ENCODE measurements around the gene SELENOK. TPM values are rescaled to one million over a fixed set of nuclear protein-coding genes. Genes with fewer than 3 reads are reported as not detected.

SELENOK gene
- total and polyA plus RNA-seq, 2 of the 13 experiments (the other 11 are each of a cell fraction or from before 2014, with no cell fraction given), result 67.0 to 81.0 TPM

- TF ChIP-seq BATF2 (CRISPR knock-in tag; IDR thresholded peaks at IDR 0.05) (0 out of 2 replicates have a peak, but pooled peaks have one; percentile 53), ZBTB21 (CRISPR knock-in tag; IDR thresholded peaks at IDR 0.05) (peak; percentile 98), MEIS1 (CRISPR knock-in tag; IDR thresholded peaks at IDR 0.05; ENCODE audit: borderline replicate concordance) (peak; percentile 78), ZNF180 (CRISPR knock-in tag; IDR thresholded peaks at IDR 0.05; ENCODE audit: borderline replicate concordance, low read depth) (no peak), TAF1 (CRISPR knock-in tag; IDR thresholded peaks at IDR 0.05) (peak; percentile 68), NPAS2 (CRISPR knock-in tag; IDR thresholded peaks at IDR 0.05; ENCODE audit: borderline replicate concordance) (no peak), EHMT2 (IDR thresholded peaks at IDR 0.05; ENCODE audit: borderline replicate concordance, low read depth, low read length) (0 out of 2 replicates have a peak, but pooled peaks have one; percentile 43), RFX5 (IDR thresholded peaks at IDR 0.05; ENCODE audit: low read depth, low read length) (peak; percentile 86), ZNF503 (CRISPR knock-in tag; IDR thresholded peaks at IDR 0.05) (peak; percentile 68; the same call in 1 of the 2 replicates), SOX5 (CRISPR knock-in tag; IDR thresholded peaks at IDR 0.05; ENCODE audit: borderline replicate concordance) (peak; percentile 12; the same call in 1 of the 2 replicates), ZNF414 (CRISPR knock-in tag; IDR thresholded peaks at IDR 0.05) (no peak), RBM39 (IDR thresholded peaks at IDR 0.05; ENCODE audit: low read depth, low read length, poor library complexity, severe bottlenecking) (peak; percentile 66), DMAP1 (CRISPR knock-in tag; IDR thresholded peaks at IDR 0.05) (peak; percentile 36; the same call in 1 of the 2 replicates), SP4 (CRISPR knock-in tag; IDR thresholded peaks at IDR 0.05) (peak; percentile 65; the same call in 1 of the 2 replicates), NBN (conservative IDR thresholded peaks at IDR 0.05) (no peak), ZNF33B (CRISPR knock-in tag; IDR thresholded peaks at IDR 0.05) (no peak), SMAD1 (CRISPR knock-in tag; IDR thresholded peaks at IDR 0.05; ENCODE audit: borderline replicate concordance, low read depth) (peak; percentile 73; the same call in 1 of the 2 replicates), SIN3B (IDR thresholded peaks at IDR 0.05; ENCODE audit: low read length) (peak; percentile 60; the same call in 1 of the 2 replicates), ZNF772 (CRISPR knock-in tag; IDR thresholded peaks at IDR 0.05) (peak; percentile 83), UBTF (CRISPR knock-in tag; IDR thresholded peaks at IDR 0.05) (peak; percentile 75), GMEB1 (CRISPR knock-in tag; IDR thresholded peaks at IDR 0.05; ENCODE audit: borderline replicate concordance) (peak; percentile 81), HCFC1 (IDR thresholded peaks at IDR 0.05; ENCODE audit: low read depth, low read length) (peak; percentile 64; the same call in 1 of the 2 replicates), SAP130 (CRISPR knock-in tag; IDR thresholded peaks at IDR 0.05; ENCODE audit: low read depth) (peak; percentile 97)
These were observed at the start of gene SELENOK (continued) for GRCh38 chr3:53891497-53892285.
